HepG2 (cell line): ENCODE data around the gene ROCK1. TPM values are rescaled to one million over a fixed set of nuclear protein-coding genes. Genes with fewer than 3 reads are reported as not detected.
A peak's percentile ranks its signal among the peaks of the same experiment; 100 is the strongest.

Experiments
- ATAC-seq: fragments of 200-7000 bp; cut with Tn5 transposase; 3 replicates; pipeline ENCODE4 v1.9.1; 2020; ENCODE audit warnings: mild to moderate bottlenecking, moderate library complexity
- BruUV-seq: library from RNA; stranded (reverse); fragments of 400-500 nt; replicated peaks from 2 replicates; lab custom pipeline; 2021; lab: Mats Ljungman, UMichigan
- CTCF ChIA-PET: fragments of 300-600 bp; formaldehyde crosslinking; extraction: SDS; loops from one replicate; lab custom pipeline; 2021; ENCODE audit warnings: low total read pairs, inconsistent platforms, low intra/inter-chr PET ratio; lab: Yijun Ruan, JAX
- POLR2A ChIA-PET: fragments of 350-600 bp; sonication (Branson Sonifier 250); formaldehyde crosslinking; loops from one replicate; lab custom pipeline; 2020; ENCODE audit warnings: antibody characterized with exemption, inconsistent platforms; lab: Yijun Ruan, JAX
- DNase-seq: peaks from one replicate; pipeline ENCODE4 v3.0.0-alpha.2; 2015; ENCODE audit warnings: low spot score
- FAIRE-seq: peaks from 3 replicates; lab custom pipeline; 2011; peaks lifted over from hg19 to GRCh38; lab: Jason Lieb, UNC
- H2AFZ ChIP-seq: one replicate; pipeline ENCODE4 v1.6.1; 2011; ENCODE audit warnings: low read length, inconsistent platforms
- H3K27ac ChIP-seq: fragments of 300-600 bp; 3 replicates; pipeline ENCODE4 v1.8.0; 2011; ENCODE audit warnings: mixed run types, mild to moderate bottlenecking, mixed read lengths, low read length, inconsistent platforms; ENCODE audit not compliant: insufficient read depth; ENCODE audit errors: extremely low read length
- H3K27me3 ChIP-seq, 2 experiments: fragments of 200-600 bp in 1 of 2; 2 replicates in 1 of 2; 3 replicates in 1 of 2; pipeline versions ENCODE4 v1.6.0 to v1.8.0; 2011; ENCODE audit warnings: low read length in 2 of 2, mild to moderate bottlenecking in 2 of 2, moderate library complexity in 2 of 2, inconsistent platforms in 1 of 2; ENCODE audit not compliant: insufficient read depth in 2 of 2, control insufficient read depth in 1 of 2
- H3K36me3 ChIP-seq, 2 experiments: fragments of 200-600 bp in 1 of 2; replicated peaks in 1 of 2; 2 replicates in 1 of 2; 3 replicates in 1 of 2; pipeline versions ENCODE4 v1.5.1 to v1.8.0; 2011; ENCODE audit warnings: low read length in 2 of 2, inconsistent platforms in 1 of 2; ENCODE audit not compliant: insufficient read depth in 2 of 2, control insufficient read depth in 1 of 2
- H3K4me1 ChIP-seq: 2 replicates; pipeline ENCODE4 v1.5.1; 2012; ENCODE audit warnings: low read length, inconsistent platforms; ENCODE audit not compliant: insufficient read depth
- H3K4me2 ChIP-seq: 2 replicates; pipeline ENCODE4 v1.6.0; 2011; ENCODE audit warnings: low read depth, low read length, inconsistent platforms
- H3K4me3 ChIP-seq, 3 experiments: fragments of 200-600 bp in 1 of 3; sonication (generic), shearing (Covaris generic) in 1 of 3; replicated peaks in 1 of 3; 2 replicates each; pipeline ENCODE4 v1.5.1; 2011 to 2016; ENCODE audit warnings: low read length in 3 of 3, inconsistent platforms in 2 of 3, low read depth in 2 of 3, mild to moderate bottlenecking in 2 of 3, control low read depth in 1 of 3, mixed read lengths in 1 of 3; ENCODE audit not compliant: insufficient read depth in 1 of 3
- H3K79me2 ChIP-seq: one replicate; pipeline ENCODE4 v1.6.1; 2011; ENCODE audit warnings: low read length, inconsistent platforms; ENCODE audit not compliant: insufficient read depth
- H3K9ac ChIP-seq: 2 replicates; pipeline ENCODE4 v1.6.0; 2011; ENCODE audit warnings: mild to moderate bottlenecking, low read depth, low read length, inconsistent platforms; ENCODE audit not compliant: insufficient read depth
- H3K9me3 ChIP-seq: 2 replicates; pipeline ENCODE4 v1.5.1; 2012; ENCODE audit warnings: mild to moderate bottlenecking, low read length
- H4K20me1 ChIP-seq: 2 replicates; pipeline ENCODE4 v1.6.0; 2011; ENCODE audit warnings: inconsistent platforms, mild to moderate bottlenecking, low read length, moderate library complexity; ENCODE audit not compliant: insufficient read depth
- CBX5 ChIP-seq: sonication (generic); formaldehyde crosslinking; IDR thresholded peaks from 2 replicates; pipeline ENCODE4 v1.4.0; 2020; ENCODE audit warnings: missing genetic modification reagents, borderline replicate concordance
- CEBPB ChIP-seq: IDR thresholded peaks from 2 replicates; pipeline ENCODE4 v1.6.1; 2011; ENCODE audit warnings: low read depth, low read length, improper control_type of control experiment, borderline replicate concordance
- E2F1 ChIP-seq: sonication (generic); formaldehyde crosslinking; IDR thresholded peaks from 2 replicates; pipeline ENCODE4 v1.5.0; 2020; ENCODE audit warnings: missing genetic modification reagents
- RFX1 ChIP-seq: fragments of 450-650 bp; IDR thresholded peaks from 2 replicates; pipeline ENCODE4 v1.6.1; 2017
- ZBTB26 ChIP-seq: IDR thresholded peaks from 2 replicates; pipeline ENCODE4 v1.6.1; 2016; ENCODE audit warnings: missing compliant biosample characterization, missing genetic modification reagents, borderline replicate concordance
- ZNF567 ChIP-seq: sonication (generic); formaldehyde crosslinking; IDR thresholded peaks from 2 replicates; pipeline ENCODE4 v1.8.1; 2023; ENCODE audit warnings: mild to moderate bottlenecking, missing genetic modification reagents, borderline replicate concordance
- ZNF614 ChIP-seq: IDR thresholded peaks from 2 replicates; pipeline ENCODE4 v1.6.1; 2018; ENCODE audit warnings: missing biosample characterization, missing genetic modification reagents, inconsistent platforms, borderline replicate concordance
- ZNF773 ChIP-seq: sonication (generic); formaldehyde crosslinking; IDR thresholded peaks from 2 replicates; pipeline ENCODE4 v1.4.0; 2020; ENCODE audit warnings: missing genetic modification reagents, borderline replicate concordance
- WGBS: methylation state at CpG from one replicate; pipeline ENCODE4 v1.1.6; 2017; ENCODE audit warnings: low lambda C conversion rate; 5-methylcytosine and 5-hydroxymethylcytosine counted together
- in situ Hi-C: cut with HindIII; loops from 2 replicates; pipeline ENCODE4 v1.10.0; 2017; ENCODE audit warnings: low pct_unique_long_range_greater_than_20kb; ENCODE audit not compliant: extremely low pct_ligation_motif_present
- intact Hi-C: fragments of 100-400 bp; cut with micrococcal nuclease; formaldehyde crosslinking; loops from one replicate; pipeline ENCODE4 v1.10.0; 2022; ENCODE audit not compliant: unreplicated experiment
- polyA plus RNA-seq, 8 experiments: library from polyadenylated mRNA; depleted of rRNA in 3 of 8; stranded (reverse) in 7 of 8; unstranded in 1 of 8; fragments of >200 nt; fragmentation: Illumina TruSeq in 4 of 8; extraction: Trizol in 4 of 8; gene quantifications; 2 replicates each; pipeline versions ENCODE4 v1.2.1 to v1.2.3, GENCODE V29; 2011 to 2016; ENCODE audit warnings: low read depth in 4 of 8, missing spikeins in 1 of 8, mixed read lengths in 1 of 8; ENCODE audit not compliant: insufficient read depth in 1 of 8
- total RNA-seq, 5 experiments: library from RNA; depleted of rRNA; stranded (reverse); fragments of >200 nt; fragmentation: Illumina TruSeq; extraction: Trizol; gene quantifications; 2 replicates each; pipeline ENCODE4 v1.2.3, GENCODE V29; 2016; ENCODE audit warnings: low read depth in 1 of 5

The ROCK1 gene
- total and polyA plus RNA-seq, 2 of the 13 experiments (the other 11 are each of a cell fraction or from before 2014, with no cell fraction given) = 10.5 to 27.2 TPM

- ATAC-seq (no peak), FAIRE-seq (no peak), DNase-seq (no peak)
- WGBS = 48% methylated on average over 5 of the region's 5 CpGs
- CTCF ChIA-PET = no interaction called here
- H3K9me3 ChIP-seq = no peaks in the 10 kb centered on the region
- BruUV-seq = no TSS peak
- peaks cover 0 to 2% of the 10 kb centered on the region in 2 experiments; a peak in 1 of 5 replicates for H3K27me3 ChIP-seq
- POLR2A ChIA-PET = no interaction called here
- H3K4me3 ChIP-seq = no peak overlapping the region
- H3K36me3 ChIP-seq = no peaks in the 10 kb centered on the region
- no peak overlapping the region for H2AFZ ChIP-seq
- H3K79me2 ChIP-seq = no peaks in the 10 kb centered on the region
- H3K4me1 ChIP-seq = no peaks in the 10 kb centered on the region
- H4K20me1 ChIP-seq = no peaks in the 10 kb centered on the region
- H3K9ac ChIP-seq = no peak overlapping the region
- TF ChIP-seq ZNF567 (no peak), CBX5 (CRISPR knock-in tag) (no peak), ZNF773 (CRISPR knock-in tag) (no peak)
- no peak overlapping the region for H3K27ac ChIP-seq
- intact Hi-C loops (no loop called here), in situ Hi-C loops (no loop called here)
- H3K4me2 ChIP-seq = no peak overlapping the region
Observed at GRCh38 chr18:21123290-21123926, 11.8 kb upstream of the ROCK1 start.

GRCh38 chr18:21118806-21119205 is 7.2 kb upstream of the ROCK1 start:
- Histone ChIP-seq H3K9me3 (no peaks in the 10 kb centered on the region), H3K27me3 (peaks cover 0 to 1% of the 10 kb centered on the region in 2 experiments; a peak in 1 of 5 replicates), H3K9ac (no peak overlapping the region), H3K4me1 (no peaks in the 10 kb centered on the region)
- FAIRE-seq = no peak
- peak; percentile 38; the same call in 1 of the 2 replicates for TF ChIP-seq CEBPB
- TF ChIP-seq RFX1 = no peak
- no peak for TF ChIP-seq E2F1
- TF ChIP-seq ZBTB26 (CRISPR knock-in tag) = no peak
- no peak for TF ChIP-seq ZNF614 (CRISPR knock-in tag)
- TF ChIP-seq, all 625 proteins: peak for 1
- ChIA-PET POLR2A (no interaction called here), CTCF (no interaction called here)
- intact Hi-C loops (no loop called here), in situ Hi-C loops (no loop called here)
- no TSS peak for BruUV-seq
- Histone ChIP-seq H3K27ac (no peak overlapping the region), H2AFZ (no peak overlapping the region), H3K36me3 (no peaks in the 10 kb centered on the region), H3K4me3 (no peak overlapping the region), H3K4me2 (no peak overlapping the region), H3K79me2 (no peaks in the 10 kb centered on the region), H4K20me1 (no peaks in the 10 kb centered on the region)
- ATAC-seq (no peak), DNase-seq (no peak)
